IPS-18c (cell line): ENCODE data around the gene RFXAP.

Source experiments
- H3K4me3 ChIP-seq: 2 replicates; pipeline ENCODE4 v1.7.0; 2013; ENCODE audit warnings: low read depth, mild to moderate bottlenecking, low read length, moderate library complexity; ENCODE audit not compliant: insufficient read depth
- H3K9me3 ChIP-seq: one replicate; pipeline ENCODE4 v1.6.1; 2013; ENCODE audit warnings: mild to moderate bottlenecking, low read length, moderate library complexity; ENCODE audit not compliant: control insufficient read depth, insufficient read depth

The RFXAP gene

DNA sequence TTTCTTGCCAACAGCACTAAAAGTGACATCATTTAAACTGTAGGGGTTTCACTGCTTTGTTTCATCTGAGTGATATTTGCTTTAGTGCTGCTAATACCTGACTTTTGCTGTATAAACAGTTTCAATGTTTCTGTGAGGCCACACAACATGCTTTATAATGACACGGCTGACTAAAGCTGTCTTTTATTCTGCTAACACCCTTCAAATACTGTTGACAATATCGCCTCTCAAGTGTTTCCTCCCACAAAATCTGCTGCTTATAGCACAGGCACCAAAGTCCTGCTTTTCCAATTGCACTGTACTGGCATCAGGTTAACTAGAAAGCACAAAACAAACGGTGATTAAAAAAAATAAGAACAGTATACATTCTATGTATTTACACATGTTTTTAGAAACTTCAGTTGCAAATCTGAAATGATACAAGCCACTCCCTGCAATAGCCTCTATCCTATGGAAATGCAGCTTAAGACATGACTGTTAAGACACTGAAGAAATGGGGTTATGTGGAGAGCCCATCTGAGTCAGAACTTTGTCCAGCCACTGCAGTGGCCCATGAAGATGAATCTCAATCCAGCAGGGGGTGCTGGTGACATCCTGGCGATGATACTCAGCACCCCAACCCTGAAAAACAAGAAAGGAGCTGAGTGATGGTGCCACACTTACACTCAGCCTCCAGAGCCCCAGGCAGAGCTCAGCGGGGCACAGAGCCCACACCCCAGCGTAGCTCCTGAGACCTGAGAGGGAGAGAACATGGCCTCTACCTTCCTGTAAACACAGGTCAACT, 29.4 kb downstream of the RFXAP start:
- Histone ChIP-seq H3K9me3 (no peaks in the 10 kb centered on the region), H3K4me3 (no peak overlapping the region)

DNA sequence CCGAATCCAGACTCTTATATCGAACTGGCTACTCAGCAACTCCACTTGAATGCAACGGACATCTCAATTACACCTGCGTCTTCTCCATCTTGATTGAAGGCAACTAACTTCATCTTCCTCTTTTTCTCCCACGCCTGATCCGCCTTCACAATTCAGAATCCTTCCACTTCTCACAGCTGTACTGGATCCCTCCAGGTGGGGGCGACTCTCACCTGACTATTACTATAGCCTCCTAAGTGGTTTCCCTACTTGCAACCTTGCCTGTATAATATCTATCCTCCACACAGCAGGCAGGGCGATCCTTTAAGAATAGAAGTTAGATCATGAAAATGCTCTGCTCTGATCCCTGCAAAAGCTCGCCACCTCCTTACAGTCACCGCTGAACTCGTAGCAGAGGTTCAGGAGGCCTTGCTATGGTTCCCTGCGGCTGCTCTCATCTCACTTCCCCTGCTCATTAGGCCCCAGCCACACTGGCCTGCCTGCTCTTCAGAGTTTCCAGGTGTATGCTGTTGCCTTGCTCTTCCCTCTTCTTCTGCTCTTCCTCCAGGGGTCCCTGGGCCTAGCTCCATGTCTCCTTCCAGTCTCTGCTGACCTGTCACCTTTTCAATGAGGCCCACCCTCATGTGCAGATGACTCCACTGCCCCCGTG, 31.9 kb downstream of the RFXAP start:
- no peak overlapping the region for H3K4me3 ChIP-seq
- H3K9me3 ChIP-seq: no peaks in the 10 kb centered on the region

DNA sequence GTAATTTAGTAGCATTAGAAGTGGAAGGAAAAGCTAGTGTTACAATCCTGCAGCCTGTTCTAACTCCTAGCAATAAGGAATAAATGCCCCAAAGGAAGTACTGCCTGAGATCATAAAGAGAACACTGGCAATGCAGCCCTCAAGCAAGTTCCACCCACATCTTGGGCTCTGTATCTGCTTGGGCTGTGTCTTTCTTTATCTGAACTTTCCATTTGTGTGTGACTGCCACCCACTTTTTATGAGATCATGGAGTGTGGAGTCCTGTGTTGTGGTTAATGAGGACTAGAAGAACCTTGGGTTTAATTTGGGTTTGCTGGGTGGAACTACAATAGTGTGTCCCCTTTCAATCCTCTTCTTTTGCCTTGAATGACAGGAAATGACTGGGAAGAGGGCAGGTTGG, 38.2 kb downstream of the RFXAP start:
- Histone ChIP-seq H3K4me3 (no peak overlapping the region), H3K9me3 (no peaks in the 10 kb centered on the region)

DNA sequence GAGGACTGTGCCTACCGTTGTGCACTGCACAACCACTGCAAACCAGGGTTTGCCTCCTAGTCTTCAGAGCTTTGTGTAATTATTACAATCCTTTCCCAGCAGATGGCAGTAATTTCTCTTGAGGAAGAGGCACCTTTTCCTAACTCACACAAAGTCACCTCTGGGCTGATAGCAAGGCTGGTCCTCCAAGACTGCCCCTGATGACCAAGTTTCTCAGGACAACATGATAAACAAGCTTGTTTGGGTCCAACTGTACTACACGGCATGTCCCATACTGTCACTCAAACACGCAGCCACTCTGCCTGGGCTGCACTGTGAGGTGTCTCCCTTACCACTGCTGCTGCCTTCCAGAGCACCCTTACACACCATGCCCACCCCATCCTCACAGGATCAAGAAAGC, 39.3 kb downstream of the RFXAP start:
- no peaks in the 10 kb centered on the region for H3K9me3 ChIP-seq
- no peak overlapping the region for H3K4me3 ChIP-seq

DNA sequence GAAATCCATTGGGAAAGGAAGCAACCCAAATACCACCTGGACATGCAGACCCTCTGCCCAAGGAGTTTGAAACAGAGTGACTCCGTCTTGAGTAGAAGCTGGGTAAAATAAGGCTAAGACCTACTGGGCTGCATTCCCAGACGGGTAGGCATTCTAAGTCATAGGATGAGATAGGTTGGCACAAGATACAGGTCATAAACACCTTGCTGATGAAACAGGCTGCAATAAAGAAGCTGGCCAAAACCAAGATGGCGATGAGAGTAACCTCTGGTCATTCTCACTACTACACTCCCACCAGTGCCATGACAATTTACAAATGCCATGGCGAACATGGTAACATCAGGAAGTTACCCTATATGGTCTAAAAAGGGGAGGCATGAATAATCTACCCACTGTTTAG, 40.2 kb downstream of the RFXAP start:
- H3K4me3 ChIP-seq: no peak overlapping the region
- no peaks in the 10 kb centered on the region for H3K9me3 ChIP-seq

DNA sequence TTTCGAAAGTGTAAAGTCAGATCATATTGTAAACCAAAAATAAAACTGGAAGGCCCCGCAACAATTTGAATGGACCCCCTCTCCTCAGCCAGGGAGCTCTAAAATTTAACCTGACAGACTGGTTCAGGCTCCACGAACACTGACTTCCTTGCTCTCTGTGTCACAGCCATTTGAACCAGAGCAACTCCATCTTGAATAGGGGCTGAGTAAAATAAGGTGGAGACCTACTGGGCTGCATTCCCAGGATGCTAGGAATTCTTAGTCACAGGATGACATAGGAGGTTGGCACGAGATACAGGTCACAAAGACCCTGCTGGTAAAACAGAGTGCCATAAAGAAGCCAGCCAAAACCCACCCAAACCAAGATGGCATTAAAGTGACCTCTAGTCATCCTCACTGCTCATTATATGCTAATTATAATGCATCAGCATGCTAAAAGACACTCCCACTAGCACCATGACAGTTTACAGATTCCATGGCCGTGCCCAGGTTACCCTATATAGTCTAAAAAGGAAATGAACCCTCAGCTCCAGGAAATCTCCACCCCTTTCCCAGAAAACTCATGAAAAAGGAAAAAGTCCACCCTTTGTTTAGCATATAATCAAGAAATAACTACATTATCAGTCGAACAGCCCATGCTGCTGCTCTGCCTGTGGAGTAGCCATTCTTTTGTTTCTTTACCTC, 43.1 kb downstream of the RFXAP start:
- H3K9me3 ChIP-seq: no peaks in the 10 kb centered on the region
- no peak overlapping the region for H3K4me3 ChIP-seq

DNA sequence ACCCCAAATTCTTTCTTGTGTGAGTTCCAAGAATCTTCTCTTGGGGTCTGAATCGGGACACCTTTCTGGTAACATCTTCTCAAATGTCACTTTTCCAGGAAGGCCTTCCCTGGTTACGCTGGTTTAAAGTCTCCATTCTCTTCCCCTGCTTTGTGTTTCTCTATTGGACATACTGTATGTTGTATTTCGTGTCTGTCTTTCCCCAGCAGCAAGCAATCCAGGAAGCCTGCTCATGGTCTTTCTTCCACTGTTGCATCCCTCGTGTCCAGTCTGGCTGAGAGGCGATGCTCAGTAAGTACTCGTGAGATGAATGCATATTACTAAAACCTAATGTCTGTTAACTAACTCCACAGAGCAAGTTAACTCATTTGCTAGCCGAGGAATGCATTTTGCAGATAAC, 43.7 kb downstream of the RFXAP start:
- Histone ChIP-seq H3K9me3 (no peaks in the 10 kb centered on the region), H3K4me3 (no peak overlapping the region)

DNA sequence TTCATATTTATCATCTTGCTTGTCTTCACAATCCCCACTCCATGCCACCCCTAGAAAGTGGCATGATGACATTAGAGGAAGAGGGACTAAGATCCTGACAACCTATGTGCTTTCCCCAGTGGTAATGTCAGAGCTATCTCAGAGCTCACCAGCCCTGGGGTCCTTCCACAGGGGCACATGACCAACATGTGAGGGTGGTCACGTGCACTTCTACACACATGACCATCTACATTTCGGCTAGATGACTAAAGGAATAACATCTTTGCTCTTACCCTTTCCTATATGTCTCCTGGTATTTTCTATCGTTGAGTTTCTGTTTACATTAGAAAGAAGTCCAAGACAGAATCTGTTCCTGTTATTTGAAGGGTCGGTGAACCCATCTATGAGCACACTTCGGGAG, 46.2 kb downstream of the RFXAP start:
- H3K9me3 ChIP-seq: no peaks in the 10 kb centered on the region
- no peak overlapping the region for H3K4me3 ChIP-seq

DNA sequence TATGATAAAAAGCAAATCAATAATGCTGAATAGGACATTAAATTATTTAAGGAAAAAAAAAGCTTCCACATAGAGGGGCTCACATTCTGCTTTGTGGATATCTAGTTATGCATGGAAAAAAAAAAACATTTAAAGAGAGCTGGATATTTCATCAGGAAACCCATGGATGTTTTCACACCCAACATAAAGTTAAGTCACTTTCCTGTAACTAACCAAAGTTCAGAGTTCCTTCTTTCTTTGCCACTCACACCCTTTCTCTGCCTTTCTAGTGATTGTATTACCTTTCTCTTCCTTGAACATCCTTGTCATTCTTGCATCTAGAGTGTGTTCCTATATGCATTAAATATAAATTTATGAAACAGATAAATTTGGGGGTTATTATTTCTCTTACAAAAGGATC, 47.2 kb downstream of the RFXAP start:
- H3K9me3 ChIP-seq: no peaks in the 10 kb centered on the region
- no peak overlapping the region for H3K4me3 ChIP-seq

DNA sequence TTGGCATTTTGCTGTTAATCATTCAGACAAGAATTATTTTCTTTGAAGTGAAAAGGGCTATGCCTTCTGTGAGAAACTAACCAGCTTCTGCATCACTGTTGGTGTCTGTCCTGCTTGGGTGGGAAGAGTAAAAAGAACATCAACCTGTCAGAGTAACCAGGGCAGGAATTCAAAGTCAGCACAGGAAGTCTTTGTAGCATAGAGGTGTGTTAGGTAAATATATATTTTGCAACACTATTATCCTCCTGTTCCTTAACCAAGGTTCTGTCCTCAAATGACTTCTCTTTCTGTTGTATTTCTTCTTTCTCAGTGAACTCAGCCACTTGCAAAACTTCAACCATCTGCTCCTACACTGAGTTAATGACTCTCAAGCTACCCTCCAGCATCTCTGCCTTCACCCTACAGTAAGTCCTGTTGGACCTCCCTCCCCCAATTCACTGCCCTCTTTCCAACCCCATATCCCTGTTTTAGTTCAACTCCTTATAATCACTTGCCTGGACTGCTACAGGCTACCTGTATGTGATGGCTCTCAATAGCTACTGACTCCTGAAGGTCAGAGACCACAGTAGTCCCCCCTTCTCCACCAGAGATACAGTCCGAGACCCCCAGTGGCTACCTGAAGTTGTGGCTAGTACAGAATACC, 51.1 kb downstream of the RFXAP start:
- Histone ChIP-seq H3K4me3 (no peak overlapping the region), H3K9me3 (no peaks in the 10 kb centered on the region)

DNA sequence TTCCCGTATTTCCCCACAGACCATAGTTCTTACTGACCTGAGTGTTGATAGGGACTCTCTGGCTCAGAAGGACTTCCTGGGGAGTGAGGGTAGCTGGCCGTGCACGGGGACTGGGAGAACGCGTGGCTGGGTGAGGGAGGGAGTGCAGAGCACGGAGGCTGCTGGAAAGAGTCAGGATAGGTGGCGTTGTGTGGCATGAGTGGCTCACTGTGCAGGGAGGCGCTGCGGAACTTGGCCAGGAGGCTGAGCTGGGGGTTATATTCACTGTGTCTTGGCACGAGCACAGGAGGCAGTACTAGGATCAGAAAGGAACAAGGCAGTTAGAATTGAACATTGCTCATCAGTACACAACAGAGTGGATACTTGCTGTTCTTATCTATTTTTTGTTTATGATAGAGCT, 53.6 kb downstream of the RFXAP start:
- no peak overlapping the region for H3K4me3 ChIP-seq
- no peaks in the 10 kb centered on the region for H3K9me3 ChIP-seq

DNA sequence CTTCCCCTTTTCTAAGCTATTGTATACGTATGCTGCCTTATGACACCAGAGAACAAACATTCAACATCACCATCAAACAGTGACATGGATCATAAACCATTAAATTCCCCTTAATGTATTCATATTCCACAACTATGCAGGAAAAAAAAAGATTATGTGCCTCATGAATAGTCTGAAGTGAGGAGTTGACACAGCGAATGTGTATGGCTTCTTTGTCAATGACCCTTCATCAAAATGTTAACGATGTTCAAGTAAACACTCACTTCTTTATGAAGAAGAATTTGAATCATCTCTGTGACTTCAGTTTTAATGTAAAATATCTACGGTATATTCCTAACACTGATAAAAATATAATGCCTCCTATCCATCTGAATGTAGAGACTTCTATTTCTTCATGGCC, 56.4 kb downstream of the RFXAP start:
- no peaks in the 10 kb centered on the region for H3K9me3 ChIP-seq
- no peak overlapping the region for H3K4me3 ChIP-seq

DNA sequence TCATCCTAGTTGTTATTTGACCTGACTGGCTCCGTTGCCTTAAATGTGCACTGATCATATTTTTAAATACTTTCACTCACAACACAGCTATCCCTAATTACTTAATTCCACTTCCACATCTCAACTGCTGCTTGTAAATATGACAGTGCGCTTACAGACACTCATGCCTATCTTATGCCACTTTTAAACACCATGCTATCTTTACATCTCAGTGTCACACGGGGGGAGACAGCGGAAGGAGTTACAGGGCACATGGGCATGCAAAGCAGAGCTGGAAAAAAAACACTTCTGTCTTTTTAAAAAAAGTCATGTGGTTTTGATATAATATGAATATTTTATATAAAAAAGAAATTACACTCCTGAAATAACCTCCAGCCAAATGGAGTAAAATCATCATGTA, 56.9 kb downstream of the RFXAP start:
- Histone ChIP-seq H3K4me3 (no peak overlapping the region), H3K9me3 (no peaks in the 10 kb centered on the region)
